C1 segment of cervical spinal cord (tissue), 14 donors: ENCODE measurements around the gene PCSK7.
"Not testable (repeated sequence)": the region's sequence is repeated elsewhere in the genome, so short reads cannot be mapped to it uniquely, and the experiment has no call there.

ENCODE experiments used
- DNase-seq, 14 donors: peaks; one replicate each; lab custom pipeline; 2025; lab: John Stamatoyannopoulos, UW

PCSK7 gene

DNA sequence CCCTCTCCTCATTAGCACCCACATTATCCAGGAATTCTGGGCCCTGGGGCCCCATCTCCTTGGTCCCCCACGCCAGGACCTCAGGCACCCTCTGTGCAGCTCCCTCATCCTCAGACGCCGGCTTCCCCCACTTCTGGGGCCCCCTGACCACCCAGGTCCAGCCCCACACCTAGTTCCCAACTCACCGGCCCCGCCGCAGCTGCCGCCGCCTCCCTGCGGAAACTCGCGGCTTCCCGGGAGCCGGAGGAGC is at the start of gene PCSK7:
PCSK7 (minus strand) TSS at position 232 of the 250 bp plus-strand sequence. CDS start 2,229 bp downstream, outside the sequence.
- peak in 1 of 14 donors; percentile 74 for DNase-seq

DNA sequence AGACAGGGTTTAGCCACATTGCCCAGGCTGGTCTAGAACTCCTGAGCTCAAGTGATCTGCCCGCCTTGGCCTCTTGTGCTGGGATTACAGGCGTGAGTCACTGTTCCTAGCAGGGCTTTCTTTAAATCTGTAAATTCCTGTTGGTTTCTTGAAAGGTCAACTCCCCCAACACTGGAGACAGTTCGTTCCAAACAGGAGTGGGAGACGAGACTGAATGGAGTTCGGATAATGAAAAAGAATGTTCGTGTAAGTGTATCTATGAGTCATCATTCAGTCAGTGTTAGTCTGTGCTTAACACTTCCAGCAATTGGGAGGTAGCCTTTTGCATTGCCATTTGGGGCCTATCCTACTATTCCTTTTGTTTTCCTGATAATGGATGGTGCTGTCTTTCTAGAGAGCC is 49.3 kb upstream of the PCSK7 start:
- DNase-seq, result peak in 1 of 14 donors; percentile 27

GRCh38 chr11:117279711-117280376 is 48.0 kb upstream of the PCSK7 start:
- DNase-seq, result no peak

DNA sequence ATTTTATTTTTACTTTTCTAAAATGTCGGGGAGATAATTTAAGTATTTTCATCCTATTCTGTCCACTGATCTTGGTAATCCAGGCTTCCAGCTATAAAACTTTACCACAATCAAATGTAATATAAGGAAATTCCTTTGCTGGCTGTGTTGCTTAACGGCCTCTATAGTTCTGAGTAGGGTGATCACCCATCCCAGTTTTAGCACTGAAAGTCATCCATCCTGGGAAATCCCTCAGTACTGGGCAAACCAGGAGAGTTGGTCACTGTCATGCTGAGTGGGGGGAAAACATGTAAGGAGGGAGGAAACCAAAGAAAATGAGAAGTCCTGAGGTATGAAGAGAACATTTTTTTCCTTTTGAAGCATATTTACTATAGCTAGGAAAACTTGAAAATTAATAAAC is 46.5 kb upstream of the PCSK7 start:
- DNase-seq, result no peak

DNA sequence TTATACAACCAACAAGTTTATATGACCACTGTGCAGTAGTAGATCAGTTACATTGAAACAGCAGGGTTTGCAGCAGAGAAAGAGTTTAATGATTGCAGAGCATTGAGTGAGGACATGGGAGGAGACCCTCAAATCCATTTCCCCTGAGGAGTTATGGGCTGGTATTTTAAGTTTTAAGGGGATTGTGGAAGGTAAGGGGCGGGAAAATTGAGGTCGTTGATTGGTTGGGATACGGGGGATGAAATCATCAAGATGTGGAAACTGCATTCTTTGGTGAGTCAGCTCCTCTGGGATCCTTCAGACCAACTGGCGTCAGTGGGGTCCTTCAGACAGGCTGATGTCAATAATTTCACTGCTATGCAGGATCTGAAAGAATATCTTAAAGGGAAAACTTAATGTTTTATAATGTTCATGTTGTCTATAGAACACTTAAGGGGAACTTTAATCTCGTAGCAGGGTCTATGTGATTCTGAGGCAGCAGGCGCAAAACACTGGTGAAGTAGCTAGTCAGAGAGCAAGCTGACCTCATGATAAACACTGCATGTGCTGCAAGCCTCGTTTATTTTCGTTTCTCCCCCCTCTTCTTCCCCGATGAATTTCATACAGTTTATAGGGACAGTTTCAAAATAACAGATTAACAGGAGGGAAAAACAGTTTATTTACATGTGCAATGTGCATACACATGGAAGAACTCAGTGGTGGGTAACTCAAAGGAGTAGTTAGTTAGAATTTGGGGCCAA is 41.8 kb upstream of the PCSK7 start:
- DNase-seq, result no peak

- DNase-seq, result not testable (repeated sequence)
These were observed 40.3 kb upstream of the PCSK7 start for GRCh38 chr11:117272175-117272574.

GRCh38 chr11:117271208-117271607 is 39.3 kb upstream of the PCSK7 start:
- no peak for DNase-seq

GRCh38 chr11:117269856-117270255 is 38.0 kb upstream of the PCSK7 start:
- DNase-seq, result no peak

GRCh38 chr11:117265745-117266144 is 33.9 kb upstream of the PCSK7 start:
- DNase-seq, result no peak

- DNase-seq, result not testable (repeated sequence)
These were observed 32.9 kb upstream of the PCSK7 start for GRCh38 chr11:117264624-117265323.

- DNase-seq, result no peak
These were observed 27.5 kb upstream of the PCSK7 start for GRCh38 chr11:117259417-117259816.

- DNase-seq, result no peak
These were observed 26.7 kb upstream of the PCSK7 start for GRCh38 chr11:117258576-117258975.

DNA sequence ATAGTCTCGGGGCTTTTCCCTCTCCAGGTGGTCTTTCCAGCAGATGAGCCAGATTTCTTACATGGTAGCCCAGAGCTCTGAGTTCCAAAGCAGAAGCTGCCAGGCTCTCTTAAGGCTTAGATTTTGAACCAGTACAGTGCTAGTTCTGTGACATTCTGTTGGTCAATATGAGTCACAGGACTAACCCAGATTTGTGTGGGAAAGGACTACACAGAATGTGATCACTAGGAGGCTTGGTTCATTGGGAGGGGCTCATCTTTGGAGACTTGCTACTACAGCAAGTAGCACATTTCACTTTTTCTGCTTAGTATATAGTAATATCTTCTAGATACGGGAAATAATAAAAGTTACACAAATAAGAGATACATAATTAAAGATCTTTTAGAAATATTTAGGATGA is 24.7 kb upstream of the PCSK7 start:
- DNase-seq, result no peak

- DNase-seq, result no peak
These were observed 24.1 kb upstream of the PCSK7 start for GRCh38 chr11:117255966-117256365.

GRCh38 chr11:117251506-117251905 is 19.6 kb upstream of the PCSK7 start:
- no peak for DNase-seq

- DNase-seq, result no peak
These were observed 17.7 kb upstream of the PCSK7 start for GRCh38 chr11:117249571-117249970.

DNA sequence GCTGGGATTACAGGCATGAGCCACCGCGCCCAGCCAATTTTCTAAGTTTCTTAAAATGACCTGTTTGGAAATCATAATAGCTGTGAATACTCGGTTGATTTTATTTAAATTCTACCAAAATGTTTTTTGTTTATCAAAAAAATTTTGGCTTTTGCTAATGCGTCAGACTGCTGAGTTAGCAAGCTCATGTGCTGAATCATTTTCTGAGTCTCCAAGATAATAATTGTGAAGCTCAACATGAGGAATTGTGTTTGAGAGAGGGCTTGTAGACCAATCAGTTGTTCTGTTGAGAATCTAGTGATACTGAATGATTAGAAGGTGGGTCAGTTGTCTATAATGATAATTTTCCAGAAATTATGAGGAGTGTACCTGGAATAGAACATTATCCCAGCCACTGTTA is 16.5 kb upstream of the PCSK7 start:
- no peak for DNase-seq

DNA sequence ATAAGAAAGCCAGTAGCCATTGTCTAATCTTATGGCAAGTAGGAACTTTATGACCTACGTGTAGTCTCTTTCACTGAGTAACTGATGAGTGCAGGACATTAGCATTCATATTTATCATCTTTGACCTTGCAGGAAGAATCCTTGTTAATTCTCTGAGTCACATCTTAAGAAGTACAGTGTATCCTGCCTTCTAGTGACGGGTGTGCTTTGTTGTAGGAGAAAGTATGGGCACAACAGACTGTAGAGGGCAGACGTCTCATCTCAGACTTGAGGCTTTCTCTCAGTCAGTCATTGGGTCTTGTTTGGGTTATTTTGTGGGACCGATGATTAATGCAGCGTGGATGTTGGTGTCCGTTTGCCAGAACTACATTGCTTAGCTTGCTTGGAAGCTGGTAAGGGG is 7.4 kb upstream of the PCSK7 start:
- no peak for DNase-seq

DNA sequence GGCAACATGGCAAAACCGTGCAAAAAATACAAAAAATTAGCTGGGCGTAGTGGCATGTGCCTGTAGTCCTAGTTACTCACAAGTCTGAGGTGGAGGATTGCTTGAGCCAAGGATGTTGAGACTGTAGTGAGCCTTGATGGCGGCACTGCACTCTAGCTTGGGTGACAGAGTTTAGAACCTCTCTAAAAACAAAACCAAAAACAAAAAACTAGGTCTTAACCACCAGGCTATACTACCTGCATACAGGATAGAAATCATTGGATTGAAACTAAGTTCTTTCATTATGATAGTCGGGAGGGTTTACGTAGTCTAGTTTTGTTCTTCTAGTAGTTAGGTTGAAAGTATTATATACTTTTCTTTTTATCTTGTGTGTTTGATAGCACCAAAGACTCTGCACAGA is 6.3 kb upstream of the PCSK7 start:
- no peak for DNase-seq

GRCh38 chr11:117232911-117233409 is 1.1 kb upstream of the PCSK7 start:
- peak in 4 of 14 donors; percentile 9 to 56 (median 36) for DNase-seq

DNA sequence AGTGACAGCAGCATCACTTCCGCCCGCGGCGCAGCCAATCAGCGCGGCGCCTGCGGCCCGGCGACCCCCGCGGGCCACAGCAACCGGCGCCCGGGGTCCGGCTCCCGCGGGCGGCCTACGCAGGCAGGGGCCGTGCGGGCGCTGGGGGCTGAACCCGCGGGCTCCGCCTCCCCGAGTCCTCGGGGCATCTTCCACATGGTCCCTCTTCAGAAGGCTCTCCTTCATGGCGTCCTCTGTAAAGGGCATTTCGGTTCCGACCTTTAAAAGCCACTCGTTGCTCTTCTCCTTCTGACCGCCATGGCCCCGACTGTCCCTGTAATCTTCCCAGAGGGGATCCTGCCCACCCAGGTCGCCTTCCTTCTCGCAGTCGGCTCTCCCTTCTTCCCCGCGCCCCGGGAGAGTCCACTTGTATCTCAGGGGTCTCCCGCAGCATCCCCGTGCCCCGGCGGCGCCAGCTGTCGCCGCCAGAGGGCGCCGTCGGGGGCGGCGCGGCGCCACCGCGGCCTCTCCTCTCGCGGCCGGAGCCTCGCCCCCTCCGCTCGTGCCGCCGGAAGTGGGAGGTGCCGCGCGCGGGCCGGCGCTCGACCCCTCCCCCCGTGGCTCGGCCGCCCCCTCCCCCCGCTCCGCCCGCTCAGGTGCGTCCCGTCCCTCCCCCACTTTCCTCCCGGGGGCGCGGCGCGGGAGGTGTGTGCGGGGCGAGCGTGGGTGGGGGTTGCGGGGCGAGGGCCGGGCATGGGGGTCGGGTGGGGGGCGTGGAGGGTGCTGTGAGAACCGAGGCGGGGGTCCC is 412 bp upstream of the PCSK7 start, which contains the start of gene RNF214:
RNF214 (plus strand) TSS at position 580 of the 787 bp plus-strand sequence. CDS start 1,602 bp downstream, outside the sequence.
- peak in 13 of 14 donors; percentile 67 to 94 (median 85) for DNase-seq
